ENCODE data around the gene ACTR6. TPM values are rescaled to one million over a fixed set of nuclear protein-coding genes. Genes with fewer than 3 reads are reported as not detected.

The ACTR6 gene
- 7.9 TPM for total RNA-seq

DNA sequence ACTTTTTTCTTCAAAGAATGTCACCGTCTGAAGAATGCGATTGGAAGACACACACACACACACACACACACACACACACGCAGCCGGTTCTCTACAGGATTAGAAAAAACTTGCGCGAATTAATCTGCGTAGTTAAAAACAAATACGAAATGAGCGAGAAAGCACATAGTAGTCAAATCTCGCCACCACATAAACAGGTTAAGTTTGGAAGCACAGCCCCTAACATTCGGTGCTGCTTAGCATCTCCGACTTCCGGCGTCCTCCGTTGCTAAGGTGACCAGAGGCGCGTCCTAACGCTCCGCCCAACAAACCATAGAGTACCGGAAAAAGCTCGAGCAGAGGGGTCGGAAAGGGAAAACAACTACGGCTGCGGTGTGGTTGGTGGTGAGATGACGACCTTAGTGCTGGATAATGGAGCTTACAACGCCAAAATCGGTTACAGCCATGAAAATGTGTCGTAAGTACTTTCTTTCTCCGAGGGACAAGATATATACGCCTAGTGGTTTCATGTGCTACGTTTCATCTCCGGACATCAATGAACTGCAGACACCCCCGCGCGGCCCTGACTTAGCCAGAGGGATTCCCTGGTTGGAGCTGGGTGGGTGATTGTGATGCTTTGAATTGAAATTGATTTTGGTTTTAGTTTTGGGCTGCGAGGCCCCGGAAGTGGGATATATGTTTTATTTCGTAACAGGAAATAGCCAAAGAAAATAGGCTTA, at the start of gene ACTR6:
Gene ACTR6, plus strand, starts transcription at position 353 of the 719 bp plus-strand sequence. Its CDS starts 37 bp downstream, at position 390.
- no peak for TF ChIP-seq CTCF (IDR thresholded peaks at IDR 0.05)
- H3K27ac ChIP-seq: peak within 1 kb of the TSS; percentile 79 to 92
- peaks cover 7 to 15% of the 10 kb centered on the region in 2 donors for H3K4me1 ChIP-seq
- DNase-seq (ENCODE audit: low spot score in 2 of 2): peak; percentile 88 to 97
- no peaks in the 10 kb centered on the region for H3K27me3 ChIP-seq
- no peaks in the 10 kb centered on the region for H3K36me3 ChIP-seq
- H3K4me3 ChIP-seq: peak within 1 kb of the TSS; percentile 57 to 93
- H3K9me3 ChIP-seq: no peaks in the 10 kb centered on the region
- intact Hi-C loops (cut with DNase I): loop anchor here (1.0 to 5.0 kb wide), 7 partner anchors 34 to 388 kb away; partner anchors contain the start of genes ANKS1B, DEPDC4 and SCYL2

GRCh38 chr12:100151769-100152168, 48.8 kb upstream of the ACTR6 start:
- no peak for TF ChIP-seq CTCF (IDR thresholded peaks at IDR 0.05)
- Histone ChIP-seq H3K4me1 (no peaks in the 10 kb centered on the region), H3K36me3 (no peaks in the 10 kb centered on the region), H3K4me3 (no peak overlapping the region), H3K27me3 (no peaks in the 10 kb centered on the region), H3K27ac (no peak overlapping the region), H3K9me3 (no peaks in the 10 kb centered on the region)
- no peak for DNase-seq (ENCODE audit: low spot score in 2 of 2)
- intact Hi-C loops (cut with DNase I): no loop called here

DNA sequence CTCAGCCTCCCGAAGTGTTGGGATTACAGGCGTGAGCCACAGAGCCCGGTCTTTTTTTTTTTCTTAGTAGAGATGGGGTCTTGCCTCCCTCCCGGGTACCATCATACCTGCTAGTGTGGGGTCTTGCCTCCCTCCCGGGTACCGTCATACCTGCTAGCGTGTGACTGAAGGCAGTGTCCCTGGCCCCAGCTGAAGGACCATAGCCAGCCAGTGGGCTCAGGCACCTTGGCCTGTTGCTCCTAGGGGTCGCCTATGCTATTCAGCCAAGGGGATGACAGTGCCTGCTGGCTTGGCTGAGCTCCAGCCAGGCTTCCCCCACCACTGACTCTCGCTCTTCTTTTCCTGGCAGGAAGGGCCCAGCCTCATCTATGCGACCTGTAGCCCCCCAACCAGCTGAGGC, 47.5 kb upstream of the ACTR6 start:
- no peaks in the 10 kb centered on the region for H3K9me3 ChIP-seq
- no peaks in the 10 kb centered on the region for H3K36me3 ChIP-seq
- TF ChIP-seq CTCF (IDR thresholded peaks at IDR 0.05): no peak
- no peaks in the 10 kb centered on the region for H3K27me3 ChIP-seq
- DNase-seq (ENCODE audit: low spot score in 2 of 2): no peak
- no peak overlapping the region for H3K27ac ChIP-seq
- no peak overlapping the region for H3K4me3 ChIP-seq
- H3K4me1 ChIP-seq: no peaks in the 10 kb centered on the region
- intact Hi-C loops (cut with DNase I): no loop called here

- Histone ChIP-seq H3K9me3 (no peaks in the 10 kb centered on the region), H3K27ac (no peak overlapping the region), H3K27me3 (no peaks in the 10 kb centered on the region), H3K4me3 (no peak overlapping the region), H3K36me3 (no peaks in the 10 kb centered on the region), H3K4me1 (no peaks in the 10 kb centered on the region)
- peak; percentile 47 to 76 (median 75) for TF ChIP-seq CTCF (IDR thresholded peaks at IDR 0.05)
- DNase-seq (ENCODE audit: low spot score in 2 of 2): peak in 1 of 2 donors; percentile 81
- intact Hi-C loops (cut with DNase I): loop anchor here (5.0 kb wide), 1 partner anchor 43 kb away; no protein-coding TSS in a partner anchor
These were observed 46.0 kb upstream of the ACTR6 start for GRCh38 chr12:100154474-100155247.

DNA sequence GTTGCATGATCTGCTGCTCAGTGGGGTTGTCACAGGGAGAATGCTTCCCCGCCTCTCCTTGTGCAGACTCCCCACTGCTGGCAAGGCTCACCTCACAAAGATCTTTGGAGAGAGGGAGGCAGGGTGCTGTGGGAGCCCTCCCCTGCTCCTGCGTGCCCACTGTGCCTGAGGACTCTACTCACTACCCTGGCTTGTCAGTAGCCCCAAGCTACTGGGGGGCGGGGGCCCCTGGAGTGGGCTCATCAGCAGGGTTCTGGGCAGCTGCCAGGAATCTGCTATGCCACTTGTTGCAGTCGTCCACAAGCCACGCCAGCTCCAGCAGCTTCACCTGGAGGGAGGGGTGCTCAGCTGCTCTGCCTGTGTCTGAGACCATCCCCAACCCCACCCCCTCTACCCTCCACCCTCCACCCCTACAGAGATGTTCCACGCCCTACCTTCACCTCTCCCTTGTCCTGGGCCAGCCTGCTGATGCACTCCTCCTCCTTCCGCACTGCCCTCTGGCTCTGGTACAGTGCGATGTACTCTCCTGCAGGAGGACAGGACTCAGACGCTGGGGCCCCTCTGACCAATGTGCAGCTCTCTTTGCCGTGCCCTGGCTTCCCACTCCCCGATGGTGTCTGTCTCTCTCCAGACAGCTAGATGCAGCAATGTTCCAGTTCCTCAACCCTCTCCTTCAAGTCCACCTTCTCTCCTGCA, 43.7 kb upstream of the ACTR6 start:
- Histone ChIP-seq H3K9me3 (no peaks in the 10 kb centered on the region), H3K4me3 (no peak overlapping the region), H3K27ac (no peak overlapping the region), H3K4me1 (no peaks in the 10 kb centered on the region), H3K27me3 (no peaks in the 10 kb centered on the region), H3K36me3 (no peaks in the 10 kb centered on the region)
- TF ChIP-seq CTCF (IDR thresholded peaks at IDR 0.05): no peak
- peak in 1 of 2 donors; percentile 54 for DNase-seq (ENCODE audit: low spot score in 2 of 2)
- intact Hi-C loops (cut with DNase I): loop anchor here (5.0 kb wide), 1 partner anchor 40 kb away; no protein-coding TSS in a partner anchor

All from ascending aorta (tissue), 2 donors.